RWPE2 (cell line): Measurements from ENCODE around the gene TMEM248.

Experiments used
- ATAC-seq: fragments of 200-7000 bp; cut with Tn5 transposase; 3 replicates; pipeline ENCODE4 v1.9.1; 2021; ENCODE audit warnings: low read depth
- DNase-seq: peaks from one replicate; pipeline ENCODE4 v3.0.0-alpha.2; 2020; ENCODE audit warnings: low spot score
- H3K27ac ChIP-seq: fragments of 450-650 bp; 2 replicates; pipeline ENCODE4 v1.5.1; 2017; ENCODE audit warnings: mild to moderate bottlenecking; ENCODE audit not compliant: poor library complexity, severe bottlenecking
- H3K27me3 ChIP-seq: fragments of 250-450 bp; sonication (Bioruptor Pico); 2 replicates; pipeline ENCODE4 v1.5.1; 2021; ENCODE audit warnings: mild to moderate bottlenecking, moderate library complexity; ENCODE audit not compliant: insufficient read depth, poor library complexity, severe bottlenecking
- H3K36me3 ChIP-seq: fragments of 250-450 bp; sonication (Bioruptor Pico); 2 replicates; pipeline ENCODE4 v1.5.1; 2020; ENCODE audit warnings: low read depth, mild to moderate bottlenecking, moderate library complexity
- H3K4me1 ChIP-seq: fragments of 250-450 bp; sonication (Bioruptor Pico); 2 replicates; pipeline ENCODE4 v1.5.1; 2021; ENCODE audit warnings: mild to moderate bottlenecking, moderate library complexity; ENCODE audit not compliant: insufficient read depth, poor library complexity, severe bottlenecking
- H3K4me3 ChIP-seq: fragments of 250-450 bp; sonication (Bioruptor Pico); 2 replicates; pipeline ENCODE4 v1.5.1; 2021; ENCODE audit warnings: mild to moderate bottlenecking, moderate library complexity; ENCODE audit not compliant: severe bottlenecking
- H3K9me3 ChIP-seq: fragments of 250-450 bp; sonication (Bioruptor Pico); 2 replicates; pipeline ENCODE4 v1.5.1; 2021; ENCODE audit warnings: mild to moderate bottlenecking, moderate library complexity; ENCODE audit not compliant: severe bottlenecking
- CTCF ChIP-seq: fragments of 450-650 bp; IDR thresholded peaks from one replicate; pipeline ENCODE4 v1.5.1; 2017; ENCODE audit warnings: mild to moderate bottlenecking, moderate library complexity; ENCODE audit not compliant: poor library complexity, severe bottlenecking

The TMEM248 gene

DNA sequence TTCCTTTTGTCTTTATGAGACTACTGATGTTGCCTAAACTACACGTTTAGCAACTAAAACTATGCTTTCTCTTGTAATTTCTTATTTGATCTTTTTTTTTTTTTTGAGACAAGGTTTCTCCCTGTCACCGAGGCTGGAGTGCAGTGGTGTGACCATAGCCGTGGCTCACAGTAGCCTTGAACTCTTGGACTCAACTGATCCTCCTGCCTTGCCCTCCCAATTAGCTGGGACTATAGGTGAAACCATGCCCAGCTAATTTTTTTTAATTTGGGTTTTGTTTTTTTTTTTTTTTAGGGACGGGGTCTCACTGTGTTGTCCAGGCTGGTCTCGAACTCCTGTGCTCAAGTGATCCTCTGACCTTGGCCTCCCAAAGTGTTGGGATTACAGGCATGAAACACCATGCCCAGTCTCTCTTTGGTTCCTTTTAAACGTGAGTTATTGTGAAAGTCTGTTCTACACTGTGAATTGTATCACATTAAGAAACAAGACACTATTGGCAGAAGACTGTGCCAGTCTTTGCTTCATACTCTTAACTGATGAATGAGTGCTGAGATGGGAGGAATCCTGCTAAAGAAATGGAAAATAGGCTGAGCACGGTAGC lies 6.4 kb downstream of the TMEM248 start:
- H3K27me3 ChIP-seq, result no peaks in the 10 kb centered on the region
- no peaks in the 10 kb centered on the region for H3K9me3 ChIP-seq
- TF ChIP-seq CTCF, result no peak
- H3K4me1 ChIP-seq, result no peaks in the 10 kb centered on the region
- H3K27ac ChIP-seq, result no peak overlapping the region
- H3K4me3 ChIP-seq, result no peak overlapping the region
- DNase-seq (no peak), ATAC-seq (no peak)
- peaks cover 52% of the 10 kb centered on the region for H3K36me3 ChIP-seq

DNA sequence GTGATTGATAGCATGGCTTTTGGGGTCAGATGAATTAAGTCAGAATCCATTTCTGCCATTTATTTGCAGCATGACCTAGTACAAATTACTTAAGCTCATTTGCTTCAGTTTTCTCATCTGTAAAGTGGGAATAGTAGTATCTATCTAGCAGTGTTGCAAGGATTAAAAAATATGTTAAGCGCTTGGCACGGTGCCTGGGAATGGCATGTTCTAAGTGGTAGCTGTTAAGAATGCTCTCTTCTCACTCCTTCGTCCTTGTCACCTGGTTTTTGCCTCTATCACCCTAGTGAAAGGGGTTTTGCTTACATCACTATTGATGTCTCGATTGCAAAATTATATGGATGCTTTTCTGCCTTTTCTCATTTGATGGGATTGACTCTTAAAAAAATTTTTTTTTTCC lies 7.4 kb downstream of the TMEM248 start:
- Histone ChIP-seq H3K9me3 (no peaks in the 10 kb centered on the region), H3K27me3 (no peaks in the 10 kb centered on the region), H3K4me3 (no peak overlapping the region), H3K4me1 (no peaks in the 10 kb centered on the region), H3K27ac (no peak overlapping the region), H3K36me3 (peaks cover 45% of the 10 kb centered on the region)
- DNase-seq (no peak), ATAC-seq (no peak)
- TF ChIP-seq CTCF, result no peak

DNA sequence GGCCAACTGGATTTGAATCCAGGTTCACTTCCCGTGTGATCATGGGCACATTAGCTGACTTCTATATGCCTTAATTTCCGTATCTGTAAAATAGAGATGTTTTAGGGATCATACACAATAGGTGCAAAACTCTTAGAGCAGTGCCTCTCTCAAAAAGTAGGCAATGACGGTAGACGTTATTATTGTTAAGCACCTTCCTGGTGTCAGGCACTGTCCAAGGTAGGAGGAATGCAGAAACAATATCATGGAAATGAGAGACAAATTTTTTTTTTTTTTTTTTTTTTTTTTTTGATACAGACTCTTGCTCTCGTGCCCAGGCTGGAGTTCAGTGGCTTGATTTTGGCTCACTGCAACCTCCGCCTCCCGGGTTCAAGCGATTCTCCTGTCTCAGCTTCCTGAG lies 8.1 kb downstream of the TMEM248 start:
- no peaks in the 10 kb centered on the region for H3K4me1 ChIP-seq
- H3K27me3 ChIP-seq, result no peaks in the 10 kb centered on the region
- no peak overlapping the region for H3K27ac ChIP-seq
- no peaks in the 10 kb centered on the region for H3K9me3 ChIP-seq
- no peak for ATAC-seq
- DNase-seq, result no peak
- H3K36me3 ChIP-seq, result peaks cover 38% of the 10 kb centered on the region
- TF ChIP-seq CTCF, result no peak
- H3K4me3 ChIP-seq, result no peak overlapping the region

- no peak overlapping the region for H3K4me3 ChIP-seq
- DNase-seq (no peak), ATAC-seq (no peak)
- peaks cover 30% of the 10 kb centered on the region for H3K36me3 ChIP-seq
- no peaks in the 10 kb centered on the region for H3K27me3 ChIP-seq
- no peaks in the 10 kb centered on the region for H3K9me3 ChIP-seq
- TF ChIP-seq CTCF, result no peak
- no peak overlapping the region for H3K27ac ChIP-seq
- no peaks in the 10 kb centered on the region for H3K4me1 ChIP-seq
Measured at GRCh38 chr7:66929935-66930334, 8.9 kb downstream of the TMEM248 start.

GRCh38 chr7:66930341-66930740 lies 9.3 kb downstream of the TMEM248 start:
- Histone ChIP-seq H3K4me1 (no peaks in the 10 kb centered on the region), H3K36me3 (peaks cover 26% of the 10 kb centered on the region), H3K4me3 (no peak overlapping the region), H3K27me3 (no peaks in the 10 kb centered on the region), H3K9me3 (no peaks in the 10 kb centered on the region), H3K27ac (no peak overlapping the region)
- DNase-seq, result no peak
- no peak for TF ChIP-seq CTCF
- ATAC-seq, result no peak
